WTC11 (cell line): ENCODE measurements around the gene ZNF652. TPM values are rescaled to one million over a fixed set of nuclear protein-coding genes. Genes with fewer than 3 reads are reported as not detected.

Experiments
- ATAC-seq: fragments of 200-7000 bp; cut with Tn5 transposase; 2 replicates; pipeline ENCODE4 v1.10.0; 2021; ENCODE audit warnings: mild to moderate bottlenecking, moderate library complexity
- CTCF ChIA-PET: fragments of 300-600 bp; sonication (Branson Sonifier 250); formaldehyde crosslinking; loops from one replicate; lab custom pipeline; 2021; ENCODE audit warnings: antibody characterized with exemption; lab: Charles Lee
- POLR2A ChIA-PET: fragments of 350-600 bp; sonication (Branson Sonifier 250); formaldehyde crosslinking; loops from one replicate; lab custom pipeline; 2021; ENCODE audit warnings: antibody characterized with exemption; lab: Charles Lee
- DNase-seq: peaks from one replicate; pipeline ENCODE4 v3.0.0; 2021; ENCODE audit warnings: low spot score
- H3K27ac Mint-ChIP-seq: 2 replicates; pipeline ENCODE4 v1.8.0; 2021; ENCODE audit warnings: mixed read lengths
- H3K27me3 Mint-ChIP-seq: 2 replicates; pipeline ENCODE4 v1.8.0; 2021; ENCODE audit warnings: low read depth, mild to moderate bottlenecking, moderate library complexity, mixed read lengths
- H3K36me3 Mint-ChIP-seq: 2 replicates; pipeline ENCODE4 v1.8.0; 2021; ENCODE audit warnings: mixed read lengths
- H3K4me1 Mint-ChIP-seq: 2 replicates; pipeline ENCODE4 v1.8.0; 2022; ENCODE audit warnings: mixed read lengths
- H3K4me3 Mint-ChIP-seq: 2 replicates; pipeline ENCODE4 v1.8.0; 2021; ENCODE audit warnings: mild to moderate bottlenecking, moderate library complexity, mixed read lengths
- H3K9me3 Mint-ChIP-seq: 2 replicates; pipeline ENCODE4 v1.8.0; 2021; ENCODE audit warnings: mixed read lengths
- ATF2 ChIP-seq: sonication (generic); formaldehyde crosslinking; IDR thresholded peaks from 2 replicates; pipeline ENCODE4 v1.8.1; 2022; ENCODE audit warnings: low read depth, missing genetic modification reagents, borderline replicate concordance
- CREB1 ChIP-seq: sonication (generic); formaldehyde crosslinking; IDR thresholded peaks from 2 replicates; pipeline ENCODE4 v1.8.0; 2023; ENCODE audit warnings: mild to moderate bottlenecking, missing genetic modification reagents
- ERG ChIP-seq: fragments of 250-450 bp; sonication (Bioruptor Pico); IDR thresholded peaks from 2 replicates; pipeline ENCODE4 v1.8.0; 2021; ENCODE audit warnings: mild to moderate bottlenecking
- ESRRA ChIP-seq: sonication (generic); formaldehyde crosslinking; IDR thresholded peaks from 2 replicates; pipeline ENCODE4 v1.8.1; 2022; ENCODE audit warnings: mild to moderate bottlenecking, missing genetic modification reagents, borderline replicate concordance
- ETV6 ChIP-seq: sonication (generic); formaldehyde crosslinking; IDR thresholded peaks from 2 replicates; pipeline ENCODE4 v1.8.1; 2022; ENCODE audit warnings: mild to moderate bottlenecking, missing genetic modification reagents
- FOXK1 ChIP-seq: sonication (generic); formaldehyde crosslinking; IDR thresholded peaks from 2 replicates; pipeline ENCODE4 v1.8.0; 2022; ENCODE audit warnings: mild to moderate bottlenecking, moderate library complexity, missing genetic modification reagents
- FOXP1 ChIP-seq: sonication (generic); formaldehyde crosslinking; IDR thresholded peaks from 2 replicates; pipeline ENCODE4 v1.8.0; 2022; ENCODE audit warnings: missing genetic modification reagents, mild to moderate bottlenecking, moderate library complexity, borderline replicate concordance
- MXD4 ChIP-seq: fragments of 250-450 bp; sonication (Bioruptor Pico); IDR thresholded peaks from 2 replicates; pipeline ENCODE4 v1.8.0; 2021; ENCODE audit warnings: mild to moderate bottlenecking, moderate library complexity, borderline replicate concordance
- NFATC4 ChIP-seq: fragments of 250-450 bp; sonication (Bioruptor Pico); IDR thresholded peaks from 2 replicates; pipeline ENCODE4 v1.9.0; 2021; ENCODE audit warnings: mild to moderate bottlenecking
- OVOL2 ChIP-seq: fragments of 250-450 bp; sonication (Bioruptor Pico); IDR thresholded peaks from 2 replicates; pipeline ENCODE4 v1.9.0; 2021; ENCODE audit warnings: mild to moderate bottlenecking, borderline replicate concordance
- RELA ChIP-seq: sonication (generic); formaldehyde crosslinking; IDR thresholded peaks from 2 replicates; pipeline ENCODE4 v1.8.1; 2022; ENCODE audit warnings: missing genetic modification reagents, mild to moderate bottlenecking, borderline replicate concordance
- SMAD4 ChIP-seq: sonication (generic); formaldehyde crosslinking; IDR thresholded peaks from 2 replicates; pipeline ENCODE4 v1.8.0; 2022; ENCODE audit warnings: mild to moderate bottlenecking, missing genetic modification reagents
- TP53 ChIP-seq: sonication (generic); formaldehyde crosslinking; IDR thresholded peaks from 2 replicates; pipeline ENCODE4 v1.8.1; 2023; ENCODE audit warnings: mild to moderate bottlenecking, missing genetic modification reagents
- ZBTB21 ChIP-seq: sonication (generic); formaldehyde crosslinking; IDR thresholded peaks from 2 replicates; pipeline ENCODE4 v1.8.1; 2023; ENCODE audit warnings: mild to moderate bottlenecking, missing genetic modification reagents, borderline replicate concordance
- ZMAT4 ChIP-seq: fragments of 250-450 bp; sonication (Bioruptor Pico); IDR thresholded peaks from 2 replicates; pipeline ENCODE4 v1.9.0; 2021; ENCODE audit warnings: mild to moderate bottlenecking
- ZNF396 ChIP-seq: fragments of 250-450 bp; sonication (Bioruptor Pico); IDR thresholded peaks from 2 replicates; pipeline ENCODE4 v1.8.0; 2021; ENCODE audit warnings: mild to moderate bottlenecking, moderate library complexity, borderline replicate concordance
- ZNF532 ChIP-seq: fragments of 250-450 bp; sonication (Bioruptor Pico); IDR thresholded peaks from 2 replicates; pipeline ENCODE4 v1.9.0; 2021; ENCODE audit warnings: mild to moderate bottlenecking, borderline replicate concordance
- total RNA-seq: library from RNA; stranded (reverse); gene quantifications from 3 replicates; pipeline ENCODE4 v1.2.3, GENCODE V29; 2021
- TF ChIP-seq, protein P1 (sequence below): sonication (generic); formaldehyde crosslinking; IDR thresholded peaks from 2 replicates; pipeline ENCODE4 v1.8.0; 2023; ENCODE audit warnings: missing genetic modification reagents
- TF ChIP-seq, protein P2 (sequence below): sonication (generic); formaldehyde crosslinking; IDR thresholded peaks from 2 replicates; pipeline ENCODE4 v1.8.0; 2022; ENCODE audit warnings: missing genetic modification reagents
- TF ChIP-seq, protein P3 (sequence below): sonication (generic); formaldehyde crosslinking; IDR thresholded peaks from 2 replicates; pipeline ENCODE4 v1.8.0; 2022; ENCODE audit warnings: mild to moderate bottlenecking, missing genetic modification reagents
- TF ChIP-seq, protein P4 (sequence below): sonication (generic); formaldehyde crosslinking; conservative IDR thresholded peaks from 2 replicates; pipeline ENCODE4 v1.8.1; 2022; ENCODE audit warnings: mild to moderate bottlenecking, missing genetic modification reagents

Gene ZNF652
- total RNA-seq, 1 experiment from 2014 or later: 40.8 TPM

GRCh38 chr17:49338883-49339282 lies 23.2 kb downstream of the ZNF652 start (continued):
- TF ChIP-seq ZMAT4 (CRISPR knock-in tag) (no peak), ZBTB21 (CRISPR knock-in tag) (no peak), OVOL2 (CRISPR knock-in tag) (no peak), ETV6 (no peak), MXD4 (CRISPR knock-in tag) (no peak), SMAD4 (CRISPR knock-in tag) (no peak), FOXK1 (CRISPR knock-in tag) (no peak), TP53 (CRISPR knock-in tag) (no peak), ATF2 (CRISPR knock-in tag) (no peak), ZNF532 (no peak)
- TF ChIP-seq, protein P1, sequence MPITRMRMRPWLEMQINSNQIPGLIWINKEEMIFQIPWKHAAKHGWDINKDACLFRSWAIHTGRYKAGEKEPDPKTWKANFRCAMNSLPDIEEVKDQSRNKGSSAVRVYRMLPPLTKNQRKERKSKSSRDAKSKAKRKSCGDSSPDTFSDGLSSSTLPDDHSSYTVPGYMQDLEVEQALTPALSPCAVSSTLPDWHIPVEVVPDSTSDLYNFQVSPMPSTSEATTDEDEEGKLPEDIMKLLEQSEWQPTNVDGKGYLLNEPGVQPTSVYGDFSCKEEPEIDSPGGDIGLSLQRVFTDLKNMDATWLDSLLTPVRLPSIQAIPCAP (CRISPR knock-in tag): no peak
- TF ChIP-seq, protein P2, sequence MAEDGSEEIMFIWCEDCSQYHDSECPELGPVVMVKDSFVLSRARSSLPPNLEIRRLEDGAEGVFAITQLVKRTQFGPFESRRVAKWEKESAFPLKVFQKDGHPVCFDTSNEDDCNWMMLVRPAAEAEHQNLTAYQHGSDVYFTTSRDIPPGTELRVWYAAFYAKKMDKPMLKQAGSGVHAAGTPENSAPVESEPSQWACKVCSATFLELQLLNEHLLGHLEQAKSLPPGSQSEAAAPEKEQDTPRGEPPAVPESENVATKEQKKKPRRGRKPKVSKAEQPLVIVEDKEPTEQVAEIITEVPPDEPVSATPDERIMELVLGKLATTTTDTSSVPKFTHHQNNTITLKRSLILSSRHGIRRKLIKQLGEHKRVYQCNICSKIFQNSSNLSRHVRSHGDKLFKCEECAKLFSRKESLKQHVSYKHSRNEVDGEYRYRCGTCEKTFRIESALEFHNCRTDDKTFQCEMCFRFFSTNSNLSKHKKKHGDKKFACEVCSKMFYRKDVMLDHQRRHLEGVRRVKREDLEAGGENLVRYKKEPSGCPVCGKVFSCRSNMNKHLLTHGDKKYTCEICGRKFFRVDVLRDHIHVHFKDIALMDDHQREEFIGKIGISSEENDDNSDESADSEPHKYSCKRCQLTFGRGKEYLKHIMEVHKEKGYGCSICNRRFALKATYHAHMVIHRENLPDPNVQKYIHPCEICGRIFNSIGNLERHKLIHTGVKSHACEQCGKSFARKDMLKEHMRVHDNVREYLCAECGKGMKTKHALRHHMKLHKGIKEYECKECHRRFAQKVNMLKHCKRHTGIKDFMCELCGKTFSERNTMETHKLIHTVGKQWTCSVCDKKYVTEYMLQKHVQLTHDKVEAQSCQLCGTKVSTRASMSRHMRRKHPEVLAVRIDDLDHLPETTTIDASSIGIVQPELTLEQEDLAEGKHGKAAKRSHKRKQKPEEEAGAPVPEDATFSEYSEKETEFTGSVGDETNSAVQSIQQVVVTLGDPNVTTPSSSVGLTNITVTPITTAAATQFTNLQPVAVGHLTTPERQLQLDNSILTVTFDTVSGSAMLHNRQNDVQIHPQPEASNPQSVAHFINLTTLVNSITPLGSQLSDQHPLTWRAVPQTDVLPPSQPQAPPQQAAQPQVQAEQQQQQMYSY: no peak

GRCh38 chr17:49337884-49338283 lies 24.2 kb downstream of the ZNF652 start:
- ChIA-PET CTCF (no interaction called here), POLR2A (interaction anchor here (0.6 kb wide), 1 partner anchor 35 kb away, joined by 4 read pairs; no protein-coding TSS in a partner anchor)
- Mint-ChIP-seq H3K4me1 (peaks cover 16% of the 10 kb centered on the region), H3K27ac (no peak overlapping the region), H3K4me3 (no peak overlapping the region), H3K36me3 (no peaks in the 10 kb centered on the region), H3K27me3 (no peaks in the 10 kb centered on the region), H3K9me3 (peaks cover 4% of the 10 kb centered on the region)
- no peak for ATAC-seq
- no peak for DNase-seq
- TF ChIP-seq ZNF396 (CRISPR knock-in tag) (no peak), ERG (CRISPR knock-in tag) (no peak), ZMAT4 (CRISPR knock-in tag) (no peak), NFATC4 (no peak), FOXP1 (CRISPR knock-in tag) (no peak), CREB1 (no peak), RELA (CRISPR knock-in tag) (no peak), ESRRA (CRISPR knock-in tag) (no peak)
- TF ChIP-seq, protein P3, sequence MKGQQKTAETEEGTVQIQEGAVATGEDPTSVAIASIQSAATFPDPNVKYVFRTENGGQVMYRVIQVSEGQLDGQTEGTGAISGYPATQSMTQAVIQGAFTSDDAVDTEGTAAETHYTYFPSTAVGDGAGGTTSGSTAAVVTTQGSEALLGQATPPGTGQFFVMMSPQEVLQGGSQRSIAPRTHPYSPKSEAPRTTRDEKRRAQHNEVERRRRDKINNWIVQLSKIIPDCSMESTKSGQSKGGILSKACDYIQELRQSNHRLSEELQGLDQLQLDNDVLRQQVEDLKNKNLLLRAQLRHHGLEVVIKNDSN: no peak
- TF ChIP-seq, protein P4, sequence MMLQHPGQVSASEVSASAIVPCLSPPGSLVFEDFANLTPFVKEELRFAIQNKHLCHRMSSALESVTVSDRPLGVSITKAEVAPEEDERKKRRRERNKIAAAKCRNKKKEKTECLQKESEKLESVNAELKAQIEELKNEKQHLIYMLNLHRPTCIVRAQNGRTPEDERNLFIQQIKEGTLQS (CRISPR knock-in tag): no peak
- TF ChIP-seq, all 79 proteins: peak for 0
